GM23248 (cell line): ENCODE data around the gene RAB30. TPM values are rescaled to one million over a fixed set of nuclear protein-coding genes. Genes with fewer than 3 reads are reported as not detected.

Experiments used
- DNase-seq: peaks from one replicate; pipeline ENCODE4 v3.0.0-alpha.2; 2015
- H2AFZ ChIP-seq: fragments of 200-600 bp; sonication (generic); 2 replicates; pipeline ENCODE4 v1.6.1; 2016; ENCODE audit warnings: antibody characterized with exemption
- H3F3A ChIP-seq: fragments of 200-600 bp; sonication (generic); 2 replicates; pipeline ENCODE4 v1.6.1; 2016; ENCODE audit warnings: mild to moderate bottlenecking, antibody characterized with exemption, mixed run types; ENCODE audit not compliant: insufficient read depth
- H3K27ac ChIP-seq: fragments of 200-600 bp; sonication (generic); 2 replicates; pipeline ENCODE4 v1.5.1; 2016; ENCODE audit warnings: mild to moderate bottlenecking
- H3K27me3 ChIP-seq: fragments of 200-600 bp; sonication (generic); replicated peaks from 2 replicates; pipeline ENCODE4 v1.6.1; 2016; ENCODE audit warnings: mild to moderate bottlenecking; ENCODE audit not compliant: insufficient read depth
- H3K36me3 ChIP-seq: fragments of 200-600 bp; sonication (generic); 2 replicates; pipeline ENCODE4 v1.6.1; 2016; ENCODE audit warnings: low read depth, mild to moderate bottlenecking
- H3K4me1 ChIP-seq: fragments of 200-600 bp; sonication (generic); 2 replicates; pipeline ENCODE4 v1.6.1; 2016; ENCODE audit warnings: mild to moderate bottlenecking; ENCODE audit not compliant: insufficient read depth
- H3K4me2 ChIP-seq: fragments of 200-600 bp; sonication (generic); one replicate; pipeline ENCODE4 v1.6.1; 2016; ENCODE audit warnings: mild to moderate bottlenecking; ENCODE audit not compliant: unreplicated experiment
- H3K4me3 ChIP-seq: fragments of 200-600 bp; sonication (generic); 2 replicates; pipeline ENCODE4 v1.5.1; 2016; ENCODE audit warnings: mild to moderate bottlenecking
- H3K79me2 ChIP-seq: fragments of 200-600 bp; sonication (generic); 2 replicates; pipeline ENCODE4 v1.6.1; 2016; ENCODE audit warnings: mild to moderate bottlenecking; ENCODE audit not compliant: insufficient read depth
- H3K9ac ChIP-seq: fragments of 200-600 bp; sonication (generic); 2 replicates; pipeline ENCODE4 v1.6.1; 2016; ENCODE audit warnings: mild to moderate bottlenecking
- H3K9me2 ChIP-seq: fragments of 200-600 bp; sonication (generic); 2 replicates; pipeline ENCODE4 v1.6.1; 2016; ENCODE audit warnings: mixed run types, mild to moderate bottlenecking, moderate library complexity; ENCODE audit not compliant: insufficient read depth
- H3K9me3 ChIP-seq: fragments of 200-600 bp; sonication (generic); one replicate; pipeline ENCODE4 v1.6.1; 2017; ENCODE audit warnings: low read depth
- H4K20me1 ChIP-seq: fragments of 200-600 bp; sonication (generic); 2 replicates; pipeline ENCODE4 v1.6.0; 2016; ENCODE audit not compliant: insufficient read depth
- EZH2 ChIP-seq: fragments of 200-600 bp; sonication (generic); IDR thresholded peaks from 2 replicates; pipeline ENCODE4 v1.6.1; 2018; ENCODE audit warnings: antibody characterized with exemption, mild to moderate bottlenecking; ENCODE audit not compliant: insufficient read depth, poor library complexity, severe bottlenecking
- EZH2phosphoT487 ChIP-seq: fragments of 200-600 bp; sonication (generic); IDR thresholded peaks from 2 replicates; pipeline ENCODE4 v1.6.1; 2018; ENCODE audit warnings: antibody characterized with exemption, moderate library complexity, mild to moderate bottlenecking, low read depth; ENCODE audit not compliant: insufficient read depth
- WGBS, 2 experiments: methylation state at CpG; one replicate each; pipeline ENCODE4 v1.1.6; 2015 to 2017; ENCODE audit warnings: low lambda C conversion rate in 2 of 2, low coverage in 1 of 2; ENCODE audit errors: missing lambda C conversion rate in 2 of 2; 5-methylcytosine and 5-hydroxymethylcytosine counted together
- in situ Hi-C: fragments of 300-500 bp; cut with MboI; formaldehyde crosslinking; loops from 2 replicates; pipeline ENCODE4 v1.15.0; 2020
- polyA plus RNA-seq: library from polyadenylated mRNA; unstranded; fragments of >200 nt; fragmentation: Nextera tagmentation; extraction: Ambion mirVana; gene quantifications from 2 replicates; pipeline ENCODE4 v1.2.1, GENCODE V29; 2016
- total RNA-seq: library from RNA; depleted of rRNA; stranded (reverse); fragments of >200 nt; shearing (Covaris generic); gene quantifications from 2 replicates; pipeline ENCODE4 v1.2.3, GENCODE V29; 2014

RAB30 gene
- total and polyA plus RNA-seq, 2 experiments from 2014 or later = 10.6 to 14.0 TPM

DNA sequence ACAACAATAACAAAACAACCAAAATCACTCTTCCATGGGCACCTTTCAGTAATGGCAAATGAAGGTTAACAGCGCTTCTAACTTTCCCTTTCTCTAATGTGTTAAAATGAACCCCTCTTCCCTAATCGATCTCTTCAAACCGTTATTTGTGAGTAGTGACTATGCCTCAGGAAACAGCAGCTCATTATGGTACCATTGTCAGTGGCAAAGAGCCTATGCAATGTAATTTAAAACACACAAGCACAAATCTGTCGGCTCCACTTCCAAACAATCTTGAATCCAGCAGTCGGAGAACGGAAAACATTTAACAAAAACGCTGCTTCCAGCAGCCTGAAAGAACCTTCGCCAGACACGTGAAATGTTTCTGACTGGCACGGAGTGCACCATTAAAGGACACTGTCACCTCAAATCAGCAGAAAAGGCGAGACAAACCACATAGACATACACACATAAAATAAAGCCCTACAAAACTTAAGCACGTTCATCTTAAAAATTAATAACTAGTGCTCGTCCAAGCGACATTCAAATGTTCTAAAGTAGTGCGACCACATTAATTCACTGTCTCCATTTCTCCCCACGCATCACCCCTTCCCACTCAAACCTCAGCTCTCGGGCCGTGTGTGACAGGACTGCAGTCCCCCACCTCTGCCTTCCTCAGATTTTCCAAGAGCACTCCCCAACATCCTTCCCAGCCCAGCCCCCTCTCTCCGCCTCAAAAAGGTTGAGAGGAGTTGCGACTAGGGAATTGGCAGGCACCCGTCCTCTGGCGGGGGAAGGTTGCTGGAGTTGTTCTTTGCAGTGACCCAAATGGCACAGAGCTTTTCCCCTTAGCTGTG is 748 bp downstream of the RAB30 start:
- TF ChIP-seq EZH2phosphoT487 (no peak), EZH2 (no peak)
- Histone ChIP-seq H2AFZ (peak overlapping the region; percentile 76), H3K4me1 (peaks cover 26% of the 10 kb centered on the region), H3K4me3 (peak overlapping the region; percentile 94), H3F3A (peaks cover 22% of the 10 kb centered on the region), H4K20me1 (no peaks in the 10 kb centered on the region; the same call in 1 of the 2 replicates), H3K27ac (peak overlapping the region; percentile 68), H3K4me2 (peak overlapping the region; percentile 100), H3K79me2 (peaks cover 86% of the 10 kb centered on the region), H3K9me3 (no peaks in the 10 kb centered on the region), H3K9me2 (no peaks in the 10 kb centered on the region), H3K36me3 (peaks cover 11% of the 10 kb centered on the region; the same call in 1 of the 2 replicates), H3K27me3 (no peaks in the 10 kb centered on the region), H3K9ac (peak overlapping the region; percentile 79)
- WGBS, 2 experiments = 1% methylated on average over 22 of the region's 22 CpGs
- peak; percentile 53 for DNase-seq
- in situ Hi-C loops = no loop called here

DNA sequence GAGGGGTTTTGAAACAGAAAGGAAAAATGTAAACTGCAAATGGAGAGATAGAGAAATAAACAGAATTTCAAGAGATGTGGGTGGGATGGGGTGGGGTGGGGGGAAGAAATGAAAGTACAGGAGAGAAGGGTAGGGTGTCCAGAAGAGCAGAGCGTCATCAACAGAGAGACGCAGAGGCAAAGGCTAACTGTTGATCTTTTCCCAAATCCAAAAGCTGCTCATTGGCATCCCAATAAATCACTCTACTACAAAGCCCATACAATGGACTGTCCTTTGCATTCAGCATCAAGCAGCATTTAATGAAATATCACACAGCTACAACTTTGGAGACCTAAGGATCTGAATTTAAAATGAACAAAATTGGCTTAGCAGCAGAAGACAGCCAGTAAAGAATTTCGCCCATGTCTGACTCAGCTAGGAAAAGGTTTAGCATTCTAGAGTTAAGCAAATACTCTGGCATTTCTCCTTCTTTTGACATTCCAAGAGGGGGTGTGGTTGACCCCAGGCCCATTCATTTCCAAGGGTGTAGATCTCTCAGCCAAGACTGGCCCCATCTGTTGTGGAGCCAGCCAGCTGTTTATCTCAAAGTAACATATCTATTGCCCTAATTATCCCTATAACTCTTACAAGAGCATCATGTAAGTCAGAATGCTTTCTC is 1.5 kb downstream of the RAB30 start:
- peak; percentile 75 for DNase-seq
- Histone ChIP-seq H3K4me1 (peaks cover 26% of the 10 kb centered on the region), H3K4me3 (peak overlapping the region; percentile 94), H3K9me2 (no peaks in the 10 kb centered on the region), H4K20me1 (no peaks in the 10 kb centered on the region; the same call in 1 of the 2 replicates), H2AFZ (peak overlapping the region; percentile 76), H3K27ac (peak overlapping the region; percentile 68), H3K9me3 (no peaks in the 10 kb centered on the region), H3F3A (peaks cover 22% of the 10 kb centered on the region), H3K36me3 (peaks cover 11% of the 10 kb centered on the region; the same call in 1 of the 2 replicates), H3K79me2 (peaks cover 88% of the 10 kb centered on the region), H3K9ac (peak overlapping the region; percentile 79), H3K27me3 (no peaks in the 10 kb centered on the region), H3K4me2 (peak overlapping the region; percentile 100)
- whole genome bisulfite sequencing, 2 experiments = 0 to 5% methylated on average over 3 of the region's 3 CpGs
- TF ChIP-seq EZH2phosphoT487 (no peak), EZH2 (no peak)
- in situ Hi-C loops = no loop called here

DNA sequence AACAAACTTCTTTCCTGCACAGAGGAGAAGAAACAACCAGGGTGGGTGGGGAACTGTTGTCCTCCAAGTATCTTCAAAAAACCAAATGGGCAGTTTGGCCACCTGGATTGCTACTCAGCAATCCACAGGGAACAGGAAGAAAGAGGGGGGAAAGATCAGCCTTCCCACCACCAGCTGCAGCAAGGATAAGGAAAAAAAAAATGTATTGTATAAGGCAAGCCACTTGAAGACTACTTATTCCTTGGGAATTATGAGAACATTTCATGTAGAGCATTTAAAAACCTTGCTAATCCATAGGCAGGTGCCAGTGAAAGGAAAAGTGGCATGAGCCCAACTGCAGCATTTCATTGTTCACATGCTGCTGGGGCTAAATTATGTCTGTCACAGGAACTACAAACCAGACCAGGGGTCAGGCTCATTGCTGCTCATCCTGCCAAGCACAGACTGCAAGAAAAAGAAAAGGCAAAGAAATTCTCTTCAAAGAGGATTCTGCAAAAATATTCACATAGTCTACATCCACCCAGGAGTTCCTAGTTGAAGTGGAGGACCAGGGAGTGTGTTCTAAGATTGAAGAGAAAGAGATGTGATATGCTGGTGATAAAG is 2.2 kb downstream of the RAB30 start:
- H4K20me1 ChIP-seq = no peaks in the 10 kb centered on the region; the same call in 1 of the 2 replicates
- TF ChIP-seq EZH2 = no peak
- no peak for TF ChIP-seq EZH2phosphoT487
- H3K4me2 ChIP-seq = peak overlapping the region; percentile 100
- H3K79me2 ChIP-seq = peaks cover 89% of the 10 kb centered on the region
- peaks cover 26% of the 10 kb centered on the region for H3K4me1 ChIP-seq
- H3K9me3 ChIP-seq = no peaks in the 10 kb centered on the region
- peak; percentile 13 for DNase-seq
- H3K9me2 ChIP-seq = no peaks in the 10 kb centered on the region
- H3K36me3 ChIP-seq = peaks cover 8% of the 10 kb centered on the region; the same call in 1 of the 2 replicates
- H3K27ac ChIP-seq = peak overlapping the region; percentile 68
- H2AFZ ChIP-seq = no peak overlapping the region
- peaks cover 22% of the 10 kb centered on the region for H3F3A ChIP-seq
- in situ Hi-C loops = no loop called here
- no peaks in the 10 kb centered on the region for H3K27me3 ChIP-seq
- peak overlapping the region; percentile 94 for H3K4me3 ChIP-seq
- H3K9ac ChIP-seq = peak overlapping the region; percentile 79

DNA sequence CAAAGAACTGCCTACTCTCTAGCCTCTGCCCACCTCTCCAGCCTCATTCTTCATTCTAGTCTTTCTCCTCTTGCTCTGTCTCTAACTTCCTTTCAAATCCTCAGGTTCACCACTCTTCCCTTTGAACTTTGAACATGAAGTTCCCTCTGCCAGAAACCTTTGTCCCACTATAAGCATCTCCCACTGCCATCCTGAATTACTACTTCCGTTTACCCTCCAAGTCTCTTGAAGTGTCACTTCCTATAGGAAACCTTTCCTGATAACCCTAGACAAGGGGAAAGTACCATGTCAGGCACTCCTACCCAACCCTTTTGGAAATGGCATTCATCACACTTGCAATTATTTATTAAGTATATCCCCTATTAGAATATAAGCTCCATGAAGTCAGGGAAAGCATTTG is 3.1 kb downstream of the RAB30 start:
- Histone ChIP-seq H2AFZ (no peak overlapping the region), H3K27ac (no peak overlapping the region), H3K4me2 (no peak overlapping the region), H4K20me1 (no peaks in the 10 kb centered on the region; the same call in none of the 2 replicates), H3K9me3 (no peaks in the 10 kb centered on the region), H3K79me2 (peaks cover 89% of the 10 kb centered on the region), H3K36me3 (peaks cover under 1% of the 10 kb centered on the region; the same call in 1 of the 2 replicates), H3K27me3 (no peaks in the 10 kb centered on the region), H3K9ac (no peak overlapping the region), H3K9me2 (no peaks in the 10 kb centered on the region), H3K4me1 (peaks cover 22% of the 10 kb centered on the region), H3F3A (peaks cover 22% of the 10 kb centered on the region), H3K4me3 (no peak overlapping the region)
- in situ Hi-C loops = no loop called here
- DNase-seq = no peak
- no peak for TF ChIP-seq EZH2phosphoT487
- no peak for TF ChIP-seq EZH2
- 97 to 100% methylated on average over 1 of the region's 1 CpG for WGBS, 2 experiments
